Ishikawa (cell line): Measurements from ENCODE around the gene TMEM200A.

ENCODE experiments used
- CEBPB ChIP-seq: IDR thresholded peaks from 2 replicates; pipeline ENCODE4 v1.6.1; 2012
- CREB1 ChIP-seq: IDR thresholded peaks from 2 replicates; pipeline ENCODE4 v1.6.1; 2012; ENCODE audit warnings: low read depth
- EGR1 ChIP-seq: IDR thresholded peaks from 2 replicates; pipeline ENCODE4 v1.6.1; 2012
- EP300 ChIP-seq: IDR thresholded peaks from 2 replicates; pipeline ENCODE4 v1.6.1; 2012; ENCODE audit warnings: borderline replicate concordance
- FOXM1 ChIP-seq: IDR thresholded peaks from 2 replicates; pipeline ENCODE4 v1.6.1; 2012; ENCODE audit warnings: low read depth, borderline replicate concordance
- MAX ChIP-seq: IDR thresholded peaks from 2 replicates; pipeline ENCODE4 v1.6.1; 2012
- NFIC ChIP-seq: IDR thresholded peaks from 2 replicates; pipeline ENCODE4 v1.6.1; 2012
- RAD21 ChIP-seq: IDR thresholded peaks from 2 replicates; pipeline ENCODE4 v1.6.1; 2012; ENCODE audit warnings: low read depth
- REST ChIP-seq: IDR thresholded peaks from 2 replicates; pipeline ENCODE4 v1.6.1; 2012; ENCODE audit warnings: low read depth, mild to moderate bottlenecking
- TAF1 ChIP-seq: IDR thresholded peaks from 2 replicates; pipeline ENCODE4 v1.6.1; 2012; ENCODE audit warnings: low read depth, mild to moderate bottlenecking
- TCF12 ChIP-seq: IDR thresholded peaks from 2 replicates; pipeline ENCODE4 v1.6.1; 2012; ENCODE audit warnings: low read depth
- TEAD4 ChIP-seq: IDR thresholded peaks from 2 replicates; pipeline ENCODE4 v1.6.1; 2012
- USF1 ChIP-seq: IDR thresholded peaks from 2 replicates; pipeline ENCODE4 v1.6.1; 2012
- YY1 ChIP-seq: IDR thresholded peaks from 2 replicates; pipeline ENCODE4 v1.6.1; 2012; ENCODE audit warnings: low read depth
- ZBTB7A ChIP-seq: IDR thresholded peaks from 2 replicates; pipeline ENCODE4 v1.6.1; 2012; ENCODE audit warnings: low read depth

Gene TMEM200A

GRCh38 chr6:130424710-130425109, 58.9 kb downstream of the TMEM200A start:
- no peak for TF ChIP-seq EGR1
- no peak for TF ChIP-seq EP300
- TF ChIP-seq FOXM1: no peak
- TF ChIP-seq REST: no peak
- no peak for TF ChIP-seq USF1
- no peak for TF ChIP-seq TCF12
- TF ChIP-seq TAF1: no peak
- TF ChIP-seq CREB1: no peak
- TF ChIP-seq ZBTB7A: no peak
- TF ChIP-seq NFIC: no peak
- TF ChIP-seq TEAD4: no peak
- TF ChIP-seq YY1: no peak
- no peak for TF ChIP-seq RAD21
- no peak for TF ChIP-seq MAX

GRCh38 chr6:130425537-130425936, 59.7 kb downstream of the TMEM200A start:
- TF ChIP-seq NFIC: no peak
- TF ChIP-seq EGR1: no peak
- no peak for TF ChIP-seq CREB1
- no peak for TF ChIP-seq EP300
- no peak for TF ChIP-seq TEAD4
- no peak for TF ChIP-seq RAD21
- TF ChIP-seq ZBTB7A: no peak
- TF ChIP-seq MAX: no peak
- TF ChIP-seq CEBPB: no peak
- no peak for TF ChIP-seq REST
- TF ChIP-seq TCF12: no peak
- TF ChIP-seq TAF1: no peak
- TF ChIP-seq YY1: no peak

GRCh38 chr6:130426066-130426721, 60.4 kb downstream of the TMEM200A start:
- no peak for TF ChIP-seq RAD21

- TF ChIP-seq TEAD4: no peak
- no peak for TF ChIP-seq EGR1
- TF ChIP-seq EP300: no peak
- TF ChIP-seq RAD21: no peak
- no peak for TF ChIP-seq NFIC
- no peak for TF ChIP-seq YY1
- no peak for TF ChIP-seq MAX
- no peak for TF ChIP-seq TAF1
Measured at GRCh38 chr6:130431346-130431852, 65.6 kb downstream of the TMEM200A start.

GRCh38 chr6:130432838-130433237, 67.0 kb downstream of the TMEM200A start:
- TF ChIP-seq MAX (no peak), USF1 (no peak), YY1 (no peak), EP300 (no peak), NFIC (no peak), TEAD4 (no peak)

- TF ChIP-seq TEAD4: no peak
- TF ChIP-seq CREB1: no peak
- TF ChIP-seq YY1: no peak
- no peak for TF ChIP-seq MAX
Measured at GRCh38 chr6:130434174-130434873, 68.5 kb downstream of the TMEM200A start.
